GM04503 (cell line): ENCODE data around the gene FBXO46.
"Not testable (repeated sequence)": the region's sequence is repeated elsewhere in the genome, so short reads cannot be mapped to it uniquely, and the experiment has no call there.

Experiments
- DNase-seq: peaks from one replicate; pipeline ENCODE4 v3.0.0-alpha.2; 2012; ENCODE audit warnings: low read depth

Gene FBXO46

DNA sequence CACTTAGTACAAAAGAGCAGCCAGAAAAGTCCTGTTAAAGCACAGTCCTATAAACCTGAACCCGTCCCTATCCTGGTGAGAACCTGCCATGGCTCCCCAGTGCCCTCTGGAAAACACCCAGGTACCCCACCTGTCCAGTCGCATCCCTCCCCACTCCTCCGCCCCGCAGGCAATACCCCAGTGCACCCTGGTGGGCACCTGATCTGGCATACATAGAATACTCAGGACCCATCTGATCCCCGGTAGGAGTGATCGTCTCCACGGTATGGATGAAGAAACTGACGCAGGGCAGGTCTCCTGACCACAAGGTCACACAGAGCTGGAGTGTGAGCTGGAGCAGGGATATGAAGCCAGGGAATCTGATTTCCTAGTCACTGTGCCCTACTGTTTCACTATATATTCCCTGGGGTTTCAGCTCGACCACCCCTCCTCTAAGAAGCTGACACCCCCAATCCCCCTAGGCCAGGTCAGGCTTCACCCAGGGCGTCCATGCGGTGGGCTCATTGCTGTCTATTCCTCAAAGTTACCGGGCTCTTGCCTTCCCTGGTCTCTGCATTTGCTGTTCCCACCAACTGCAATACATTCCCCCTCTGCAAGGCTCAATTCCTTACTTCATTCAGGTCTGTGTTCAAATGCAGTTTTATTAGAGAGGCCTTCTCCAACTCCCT, 12.6 kb downstream of the FBXO46 start:
- DNase-seq = no peak

DNA sequence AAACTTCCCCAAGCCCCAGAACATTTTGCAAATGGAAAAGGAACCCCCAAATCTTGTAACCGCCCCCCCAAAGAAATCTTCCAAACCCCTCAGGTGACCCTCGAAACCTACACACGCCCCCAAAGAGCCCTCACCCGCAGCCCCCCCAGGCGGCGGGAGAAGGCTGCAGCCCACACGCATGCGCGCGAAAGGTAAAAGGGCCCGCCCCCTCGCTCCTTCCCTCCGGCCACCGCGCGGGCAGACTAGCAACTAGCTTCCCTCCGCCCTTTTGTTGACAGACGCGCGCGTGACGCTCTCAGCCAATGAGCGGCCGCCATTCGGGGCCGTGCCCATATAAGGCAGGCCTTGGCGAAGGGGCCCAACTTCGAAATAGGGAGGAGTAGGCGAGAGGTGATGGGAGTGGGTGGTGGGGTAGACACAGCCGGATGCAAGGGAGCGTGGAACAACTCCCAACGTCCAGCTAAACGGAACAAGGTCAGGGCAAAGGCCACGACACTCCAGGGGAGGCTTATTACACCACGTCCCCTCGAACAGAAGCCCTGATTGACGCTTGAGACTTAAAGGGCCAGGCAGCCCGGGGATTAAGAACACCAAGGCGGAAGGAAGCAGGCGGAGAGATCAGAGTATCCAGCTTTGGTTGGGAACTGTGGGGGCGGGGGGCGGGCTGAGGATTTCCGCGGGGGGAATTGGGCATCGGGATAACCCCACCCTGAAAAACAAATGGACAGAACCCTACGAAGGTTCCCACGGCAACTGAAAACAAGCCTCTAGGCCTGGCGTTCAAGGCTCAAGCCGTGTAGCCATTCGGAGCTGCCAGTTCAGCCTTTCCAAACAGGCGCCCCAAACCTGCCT, 13.3 kb downstream of the FBXO46 start:
- DNase-seq = peak; percentile 97

DNA sequence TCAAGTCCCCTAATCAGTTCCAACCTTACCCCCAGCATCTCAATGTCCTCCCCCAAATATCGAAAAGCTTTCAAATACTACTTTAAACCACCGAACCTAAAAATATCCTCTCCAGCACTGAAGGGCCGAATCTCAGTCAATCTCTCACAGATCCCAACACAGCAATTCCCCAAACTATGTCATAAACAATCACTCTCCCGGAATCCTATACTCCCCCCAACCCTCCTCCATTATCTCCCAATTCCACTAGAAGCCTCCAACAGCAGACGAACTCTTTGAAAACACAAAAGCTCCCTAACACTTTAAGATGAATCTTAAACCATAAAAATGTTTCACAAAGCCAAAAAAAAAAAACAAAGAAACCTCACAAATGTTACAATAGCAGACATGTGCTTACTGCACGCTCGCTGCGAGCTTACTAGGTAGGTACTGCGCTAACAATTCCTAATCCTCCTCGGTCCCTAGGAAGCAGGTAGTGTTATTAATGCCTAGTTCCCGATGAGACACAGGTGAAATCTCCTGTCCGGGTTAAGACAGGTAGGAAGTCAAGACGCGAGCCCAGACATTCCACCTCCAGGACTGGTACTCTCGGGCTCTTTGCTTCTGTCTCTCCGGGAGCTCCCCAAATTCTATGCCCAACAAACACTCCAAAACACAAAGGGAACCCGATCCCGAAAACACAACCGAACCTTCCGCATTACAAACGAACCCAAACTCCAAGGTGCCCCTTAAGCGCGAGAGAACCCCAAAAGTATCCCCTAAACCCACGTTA, 14.2 kb downstream of the FBXO46 start:
- DNase-seq = no peak

GRCh38 chr19:45715139-45715538, 15.6 kb downstream of the FBXO46 start:
- DNase-seq = no peak

GRCh38 chr19:45713141-45713540, 17.6 kb downstream of the FBXO46 start:
- DNase-seq = no peak

DNA sequence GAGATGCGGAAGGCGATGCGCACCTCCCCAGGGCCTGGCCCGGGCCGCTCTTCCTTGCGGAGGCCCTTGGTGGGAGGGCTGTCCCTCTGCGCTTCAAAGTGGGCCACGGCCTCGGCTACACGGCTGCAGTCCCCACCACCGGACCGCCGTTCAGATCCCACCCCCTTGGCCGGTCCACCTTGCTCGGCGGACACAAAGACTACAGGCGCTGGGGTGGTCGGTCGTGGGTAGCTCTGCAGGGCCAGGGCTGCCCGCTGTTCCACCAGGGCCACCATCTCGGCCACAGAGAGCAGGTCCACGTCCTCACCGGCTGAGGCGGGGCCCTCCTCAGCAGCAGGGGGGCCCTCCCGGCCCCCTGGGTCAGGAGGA, 18.0 kb downstream of the FBXO46 start:
- no peak for DNase-seq

DNA sequence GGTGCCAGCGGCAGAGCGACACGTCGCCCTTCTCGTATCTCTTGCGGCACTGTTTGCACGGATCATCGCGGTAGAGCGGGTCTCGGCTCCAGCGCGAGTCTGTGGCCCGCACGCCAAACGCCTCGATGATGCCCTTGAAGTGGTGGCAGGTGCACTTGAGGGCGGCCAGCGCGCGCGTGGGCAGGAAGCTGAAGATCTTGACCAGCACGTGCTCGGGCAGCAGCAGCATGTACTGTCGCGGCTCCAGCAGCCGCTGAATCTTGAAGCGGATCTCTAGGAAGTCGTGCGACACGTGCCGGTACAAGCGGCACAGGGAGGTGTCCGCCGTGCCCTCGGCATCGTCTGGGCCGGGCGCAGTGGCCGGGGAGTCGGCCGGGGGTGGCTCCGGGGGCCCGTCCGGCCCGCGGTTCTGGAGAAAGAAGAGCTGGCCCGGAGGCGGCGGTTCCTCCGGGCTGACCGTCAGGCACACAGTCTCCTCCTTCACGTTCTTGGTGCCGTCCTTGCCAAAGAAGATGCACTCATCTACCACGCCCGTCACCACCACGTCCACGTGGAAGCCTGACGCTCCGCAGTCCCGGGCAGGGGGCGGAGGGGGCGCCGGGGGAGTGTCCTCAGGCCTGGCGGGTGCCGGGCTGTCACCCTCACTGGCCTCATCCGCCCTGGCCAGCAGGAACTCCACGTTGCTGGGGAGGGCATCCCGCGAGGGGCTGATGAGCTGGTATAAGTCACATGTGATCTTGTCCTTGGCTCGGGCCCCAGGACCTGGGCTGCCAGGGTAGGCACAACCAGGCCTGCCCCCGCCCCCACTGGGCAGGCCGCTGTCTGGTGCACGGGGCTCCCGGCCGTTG, 18.6 kb downstream of the FBXO46 start:
- no peak for DNase-seq

DNA sequence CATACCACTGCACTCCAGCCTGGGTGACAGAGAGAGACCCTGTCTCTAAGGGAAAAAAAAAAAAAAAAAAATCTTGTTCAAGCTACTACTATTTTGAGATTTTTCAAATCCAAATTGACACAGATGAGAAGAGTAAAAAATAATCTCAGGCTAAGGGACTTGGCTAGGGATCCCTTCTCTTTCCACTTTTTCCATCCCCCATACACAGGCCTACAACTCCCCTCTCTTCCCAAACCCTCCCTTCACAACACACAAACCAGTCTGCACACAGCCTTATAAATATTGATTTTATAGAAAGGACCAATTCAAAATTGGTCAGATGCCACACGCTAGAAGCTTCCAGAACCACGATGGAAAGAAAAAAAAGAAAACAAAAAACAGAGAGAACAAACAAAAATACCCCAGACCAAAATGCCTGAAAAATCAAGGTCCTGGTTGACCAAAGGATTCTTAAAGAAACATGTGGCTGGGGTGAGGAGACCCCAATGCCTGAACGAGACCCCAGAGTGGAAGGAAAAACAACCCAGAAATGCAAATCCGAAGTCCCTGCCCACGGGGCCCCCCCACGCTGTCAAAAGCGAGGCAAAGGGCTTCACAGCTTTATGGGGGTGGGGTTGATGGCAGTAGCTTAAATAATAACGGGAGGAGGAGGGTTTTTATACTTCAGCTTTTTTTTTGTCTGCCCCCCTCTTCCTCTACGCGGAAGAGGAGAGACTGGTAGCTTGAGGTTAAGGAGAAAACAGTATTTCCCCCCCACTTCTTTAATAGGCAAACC, 20.2 kb downstream of the FBXO46 start:
- no peak for DNase-seq

- DNase-seq = no peak
These were observed 24.8 kb downstream of the FBXO46 start for GRCh38 chr19:45705710-45706415.

GRCh38 chr19:45705115-45705514, 25.6 kb downstream of the FBXO46 start:
- DNase-seq = no peak

DNA sequence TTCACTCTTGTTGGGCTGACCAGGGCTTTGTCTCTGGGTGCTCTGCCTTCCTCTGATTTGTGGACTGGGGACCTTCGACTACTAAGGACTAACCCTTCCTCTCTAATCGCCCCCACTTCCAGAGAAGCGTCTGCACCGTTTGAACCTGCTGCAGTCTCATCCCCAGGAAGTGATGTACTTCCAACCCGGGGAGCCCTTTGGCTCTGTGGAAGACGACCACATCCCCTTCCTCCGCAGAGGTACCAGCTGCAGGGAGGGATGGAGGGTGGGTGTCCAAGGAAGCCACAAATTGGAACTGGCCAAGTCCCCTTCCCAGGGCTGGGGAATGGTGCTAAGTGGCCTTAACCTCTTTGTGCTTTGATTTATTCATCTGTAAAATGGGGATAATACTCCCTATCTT, 29.0 kb downstream of the FBXO46 start:
- no peak for DNase-seq

DNA sequence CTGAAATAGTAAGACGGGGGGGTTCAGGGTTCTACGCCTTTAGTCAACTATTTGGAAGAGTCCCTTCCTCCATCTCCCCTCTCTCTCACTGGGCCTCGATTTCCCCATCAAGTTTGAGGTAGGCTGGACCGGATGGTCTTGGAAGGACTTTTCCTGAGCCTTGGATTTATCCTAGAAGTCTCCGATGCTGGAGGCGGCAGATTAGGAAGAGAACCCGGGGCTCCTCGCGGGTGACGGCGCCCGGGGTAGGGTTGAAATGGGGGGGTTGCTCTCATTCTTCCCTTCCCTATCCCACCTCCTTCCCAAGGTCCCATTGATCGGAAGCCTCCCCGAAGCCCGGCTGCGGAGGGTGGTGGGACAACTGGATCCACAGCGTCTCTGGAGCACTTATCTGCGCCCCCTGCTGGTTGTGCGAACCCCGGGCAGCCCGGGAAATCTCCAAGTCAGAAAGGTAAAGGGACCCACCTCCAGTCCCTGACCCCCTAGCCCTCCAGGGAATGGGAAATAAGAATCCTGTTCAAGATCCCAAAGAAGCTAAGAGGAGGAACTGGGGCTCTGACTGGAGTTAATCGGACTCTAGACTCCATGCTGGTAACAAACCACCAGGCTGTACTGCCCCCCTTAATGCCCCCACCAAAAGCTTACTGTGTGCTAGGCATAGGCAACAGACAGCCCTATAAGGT, 37.4 kb downstream of the FBXO46 start:
- DNase-seq = no peak

DNA sequence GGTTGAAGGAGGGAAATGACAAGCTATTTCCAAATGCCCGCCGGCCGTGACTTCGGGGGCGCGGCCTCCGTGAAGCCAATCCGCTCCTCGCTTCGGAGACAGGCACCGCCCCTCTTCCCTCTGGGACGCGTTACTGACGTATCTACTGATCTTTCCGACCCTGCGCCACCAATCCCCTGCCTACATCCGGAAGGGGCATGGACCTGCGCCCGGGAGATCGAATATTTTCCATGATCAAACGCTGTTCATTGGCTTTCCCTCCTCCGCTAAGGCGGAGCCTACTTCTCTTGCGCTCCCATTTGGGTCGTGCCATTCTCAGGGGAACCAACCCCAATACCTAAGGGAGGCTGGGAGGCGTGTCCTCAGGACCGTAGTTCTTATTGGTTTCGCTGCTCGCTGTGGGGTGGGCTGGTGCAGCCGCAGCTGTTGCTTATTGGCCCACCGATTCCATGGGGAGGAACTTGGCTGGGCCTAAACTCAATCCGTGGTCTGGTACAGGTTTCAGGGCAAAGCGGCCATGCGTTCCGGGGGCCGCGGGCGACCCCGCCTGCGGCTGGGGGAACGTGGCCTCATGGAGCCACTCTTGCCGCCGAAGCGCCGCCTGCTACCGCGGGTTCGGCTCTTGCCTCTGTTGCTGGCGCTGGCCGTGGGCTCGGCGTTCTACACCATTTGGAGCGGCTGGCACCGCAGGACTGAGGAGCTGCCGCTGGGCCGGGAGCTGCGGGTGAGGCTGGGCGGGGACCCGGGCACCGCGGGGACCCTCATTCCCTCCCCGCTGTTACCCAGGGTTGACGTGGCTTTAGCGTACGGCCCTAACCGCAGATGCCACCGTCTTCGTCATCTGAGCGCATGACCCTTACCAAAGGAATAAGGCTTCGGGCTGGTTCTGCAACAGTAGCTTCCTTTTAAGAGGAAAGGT, 38.2 kb downstream of the FBXO46 start, which contains the start of gene QPCTL:
QPCTL (plus strand) TSS at position 480 of the 919 bp plus-strand sequence; CDS start at position 518, 38 bp downstream.
- DNase-seq = peak; percentile 100

DNA sequence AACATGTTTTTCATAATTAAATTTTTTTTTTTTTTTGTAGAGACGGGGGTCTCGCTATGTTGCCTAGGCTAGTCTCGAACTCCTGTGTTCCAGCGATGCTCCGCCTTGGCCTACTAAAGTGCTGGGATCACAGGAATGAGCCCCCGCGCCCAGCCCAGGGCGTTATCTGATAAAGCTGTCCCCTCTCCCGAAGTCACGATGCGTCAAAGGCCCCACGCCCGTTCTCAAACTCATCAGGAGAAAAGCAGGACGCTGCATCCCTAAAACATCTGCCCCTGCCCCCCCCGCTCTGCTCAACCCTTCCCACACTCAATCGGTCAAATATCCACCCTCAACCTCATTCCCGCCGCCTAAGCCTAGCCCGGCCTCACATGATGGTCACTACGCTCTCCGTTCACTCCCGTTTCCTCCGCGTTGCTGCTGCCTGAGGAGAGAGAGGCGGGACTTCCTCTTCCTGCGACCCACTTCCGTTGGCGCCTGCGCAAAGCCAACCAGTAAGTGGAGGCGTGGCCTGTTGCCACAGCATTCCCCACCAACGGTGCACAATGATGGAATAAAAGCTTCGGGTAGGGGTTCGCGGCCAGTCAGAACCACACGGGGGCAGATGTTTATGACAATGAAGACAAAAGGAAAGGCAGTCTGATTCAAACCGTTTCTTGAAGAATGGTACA, 39.0 kb downstream of the FBXO46 start, which contains the start of gene SNRPD2:
SNRPD2 (minus strand) TSS at position 438 of the 671 bp plus-strand sequence; CDS start at position 373, 65 bp downstream.
- peak; percentile 78 for DNase-seq

GRCh38 chr19:45687599-45687998, 43.1 kb downstream of the FBXO46 start:
- no peak for DNase-seq

GRCh38 chr19:45685045-45685444, 45.7 kb downstream of the FBXO46 start:
- not testable (repeated sequence) for DNase-seq

DNA sequence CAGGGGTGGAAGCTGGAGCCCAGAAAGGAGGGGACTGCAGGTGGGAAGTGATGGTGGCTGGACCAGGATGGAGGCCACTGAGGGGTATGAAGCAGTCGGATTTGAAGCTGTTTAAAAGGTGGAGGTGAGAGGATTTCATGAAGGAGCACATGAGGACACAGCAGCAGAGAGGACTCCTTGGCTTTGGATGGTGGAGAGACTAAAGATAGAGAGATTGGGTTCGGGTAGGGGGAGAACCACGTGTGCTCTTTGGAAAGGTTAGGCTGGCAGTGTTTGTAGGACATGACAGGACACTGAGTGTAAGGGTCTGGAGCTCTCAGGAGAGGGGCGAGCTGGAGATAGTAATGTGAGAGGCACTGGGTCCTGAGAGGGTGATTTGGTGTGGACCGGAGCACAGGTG, 47.8 kb downstream of the FBXO46 start:
- DNase-seq = no peak

DNA sequence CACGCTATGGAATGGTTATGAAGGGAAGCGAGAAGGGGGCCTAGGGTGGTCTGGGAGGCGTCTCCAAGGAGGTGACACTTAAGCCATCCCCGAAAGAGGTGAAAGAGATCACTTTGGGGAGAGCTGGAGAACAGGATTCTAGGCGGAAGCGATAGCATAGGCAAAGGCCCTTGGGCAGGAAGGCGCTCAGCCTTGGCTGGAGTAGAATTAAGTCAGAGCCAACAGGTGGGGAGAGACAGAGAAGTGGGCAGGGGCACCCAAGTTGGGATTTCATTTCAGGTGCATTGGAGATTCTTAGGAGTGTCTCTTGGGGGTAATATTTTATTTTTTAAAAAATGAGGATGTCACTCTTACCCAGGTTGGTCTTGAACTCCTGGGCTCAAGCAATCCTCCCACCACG, 48.6 kb downstream of the FBXO46 start:
- DNase-seq = no peak
